HG03175 (cell line): Measurements from ENCODE around the gene PTEN.
"Not testable (repeated sequence)": the region's sequence is repeated elsewhere in the genome, so short reads cannot be mapped to it uniquely, and the experiment has no call there.

Experiments used
- ATAC-seq: cut with Tn5 transposase; IDR thresholded peaks from one replicate; pipeline ENCODE4 v1.9.1; 2021; ENCODE audit warnings: mild to moderate bottlenecking, moderate library complexity; ENCODE audit not compliant: unreplicated experiment

The PTEN gene

GRCh38 chr10:87863053-87863943, at the start of gene PTEN, which contains the start of gene KLLN:
PTEN (plus strand) TSS chr10:87863625; CDS start chr10:87864470, 845 bp downstream.
KLLN (minus strand) TSS chr10:87863533; CDS start chr10:87862487, 1,046 bp downstream.
- peak; percentile 41 for ATAC-seq

GRCh38 chr10:87816163-87816897, 47.1 kb upstream of the PTEN start:
- no peak for ATAC-seq

- no peak for ATAC-seq
Measured at GRCh38 chr10:87816898-87817608, 46.4 kb upstream of the PTEN start.

- ATAC-seq: peak; percentile 76
Measured at GRCh38 chr10:87817609-87818504, 45.6 kb upstream of the PTEN start, which contains the start of gene ATAD1. ATAD1 (minus strand) TSS chr10:87818226; CDS start chr10:87814599, 3,627 bp downstream.

- peak; percentile 46 for ATAC-seq
Measured at GRCh38 chr10:87818505-87819288, 44.7 kb upstream of the PTEN start.

- no peak for ATAC-seq
Measured at GRCh38 chr10:87819289-87819585, 44.2 kb upstream of the PTEN start.

- ATAC-seq: no peak
Measured at GRCh38 chr10:87826653-87827052, 36.8 kb upstream of the PTEN start.

GRCh38 chr10:87827681-87828080, 35.7 kb upstream of the PTEN start:
- ATAC-seq: no peak

- not testable (repeated sequence) for ATAC-seq
Measured at GRCh38 chr10:87829051-87829450, 34.4 kb upstream of the PTEN start.

GRCh38 chr10:87829986-87830729, 33.3 kb upstream of the PTEN start:
- ATAC-seq: no peak

- ATAC-seq: no peak
Measured at GRCh38 chr10:87836098-87836497, 27.3 kb upstream of the PTEN start.

- ATAC-seq: no peak
Measured at GRCh38 chr10:87837445-87837844, 26.0 kb upstream of the PTEN start.

- ATAC-seq: no peak
Measured at GRCh38 chr10:87838650-87839049, 24.8 kb upstream of the PTEN start.

GRCh38 chr10:87841186-87841585, 22.2 kb upstream of the PTEN start:
- ATAC-seq: no peak

GRCh38 chr10:87842220-87842641, 21.2 kb upstream of the PTEN start:
- no peak for ATAC-seq

GRCh38 chr10:87842776-87843497, 20.5 kb upstream of the PTEN start:
- ATAC-seq: no peak

- no peak for ATAC-seq
Measured at GRCh38 chr10:87843714-87844113, 19.7 kb upstream of the PTEN start.
